Measurements from ENCODE around the gene TMEM126B. TPM values are rescaled to one million over a fixed set of nuclear protein-coding genes. Genes with fewer than 3 reads are reported as not detected.
"Not testable (repeated sequence)": the region's sequence is repeated elsewhere in the genome, so short reads cannot be mapped to it uniquely, and the experiment has no call there.

TMEM126B gene
- total RNA-seq, 2 experiments from 2014 or later: 51.6 to 61.2 TPM

DNA sequence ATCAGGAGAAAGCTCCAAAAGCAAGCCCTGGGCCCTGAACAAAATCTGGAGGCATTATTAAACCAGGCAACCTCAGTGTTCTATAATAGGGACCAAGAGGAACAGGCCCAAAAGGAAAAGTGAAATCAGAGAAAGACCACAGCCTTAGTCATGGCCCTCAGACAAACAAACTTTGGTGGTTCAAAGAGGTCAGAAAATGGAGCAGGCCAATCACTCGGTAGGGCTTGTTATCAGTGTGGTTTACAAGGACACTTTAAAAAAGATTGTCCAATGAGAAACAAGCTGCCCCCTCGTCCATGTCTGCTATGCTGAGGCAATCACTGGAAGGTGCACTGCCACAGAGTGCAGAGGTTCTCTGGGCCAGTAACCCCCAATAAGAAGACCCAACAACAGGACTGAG lies 19.1 kb upstream of the TMEM126B start:
- H3K4me3 Mint-ChIP-seq; H3K27me3 Mint-ChIP-seq; intact Hi-C loops (cut with micrococcal nuclease); ATAC-seq; H3K27ac Mint-ChIP-seq; H3K9me3 Mint-ChIP-seq; H3K36me3 Mint-ChIP-seq (ENCODE audit: low read depth); H3K4me1 Mint-ChIP-seq (ENCODE audit: low read depth): not testable (repeated sequence)
- CTCF ChIA-PET: interaction anchor here (0.6 to 1.6 kb wide), 3 partner anchors 9 to 61 kb away, joined by 3 to 4 read pairs (median 3); no protein-coding TSS in a partner anchor
- peak; percentile 19 for DNase-seq
- POLR2A ChIA-PET: interaction anchor here (0.6 kb wide), 1 partner anchor 367 kb away, joined by 4 read pairs; no protein-coding TSS in a partner anchor

DNA sequence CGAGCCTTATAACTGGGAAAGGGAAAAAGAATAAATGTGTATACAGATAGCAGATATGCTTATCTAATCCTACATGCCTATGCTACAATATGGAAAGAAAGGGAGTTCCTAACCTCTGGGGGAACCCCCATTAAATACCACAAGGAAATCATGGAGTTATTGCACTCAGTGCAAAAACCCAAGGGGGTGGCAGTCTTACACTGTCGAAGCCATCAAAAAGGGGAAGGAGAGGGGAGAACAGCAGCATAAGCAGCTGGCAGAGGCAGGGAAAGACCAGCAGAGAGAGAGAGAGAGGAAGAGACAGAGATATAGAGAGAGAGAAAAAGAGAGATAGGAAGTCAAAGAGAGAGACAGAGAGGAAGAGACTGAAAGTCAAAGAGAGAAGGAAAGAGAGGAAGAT lies 16.8 kb upstream of the TMEM126B start:
- not testable (repeated sequence) for ATAC-seq, H3K4me3 Mint-ChIP-seq, H3K27me3 Mint-ChIP-seq

DNA sequence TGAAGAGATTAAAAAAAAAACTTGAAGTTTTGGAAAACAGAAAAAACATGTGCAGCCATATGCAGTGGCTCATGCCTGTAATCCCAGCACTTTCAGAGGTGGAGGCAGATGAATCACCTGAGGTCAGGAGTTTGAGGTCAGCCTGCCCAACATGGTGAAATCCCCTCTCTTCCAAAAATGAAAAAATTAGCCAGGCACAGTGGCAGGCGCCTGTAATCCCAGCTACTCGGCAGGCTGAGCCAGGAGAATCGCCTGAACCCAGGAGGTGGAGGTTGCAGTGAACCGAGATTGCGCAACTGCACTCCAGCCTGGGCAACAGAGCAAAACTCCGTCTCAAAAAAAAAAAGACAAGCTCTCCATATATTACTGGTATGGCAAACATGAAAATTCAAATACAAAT lies 8.9 kb upstream of the TMEM126B start:
- no peaks in the 10 kb centered on the region for H3K27me3 Mint-ChIP-seq
- H3K27ac Mint-ChIP-seq: no peak overlapping the region
- TF ChIP-seq, protein P1, sequence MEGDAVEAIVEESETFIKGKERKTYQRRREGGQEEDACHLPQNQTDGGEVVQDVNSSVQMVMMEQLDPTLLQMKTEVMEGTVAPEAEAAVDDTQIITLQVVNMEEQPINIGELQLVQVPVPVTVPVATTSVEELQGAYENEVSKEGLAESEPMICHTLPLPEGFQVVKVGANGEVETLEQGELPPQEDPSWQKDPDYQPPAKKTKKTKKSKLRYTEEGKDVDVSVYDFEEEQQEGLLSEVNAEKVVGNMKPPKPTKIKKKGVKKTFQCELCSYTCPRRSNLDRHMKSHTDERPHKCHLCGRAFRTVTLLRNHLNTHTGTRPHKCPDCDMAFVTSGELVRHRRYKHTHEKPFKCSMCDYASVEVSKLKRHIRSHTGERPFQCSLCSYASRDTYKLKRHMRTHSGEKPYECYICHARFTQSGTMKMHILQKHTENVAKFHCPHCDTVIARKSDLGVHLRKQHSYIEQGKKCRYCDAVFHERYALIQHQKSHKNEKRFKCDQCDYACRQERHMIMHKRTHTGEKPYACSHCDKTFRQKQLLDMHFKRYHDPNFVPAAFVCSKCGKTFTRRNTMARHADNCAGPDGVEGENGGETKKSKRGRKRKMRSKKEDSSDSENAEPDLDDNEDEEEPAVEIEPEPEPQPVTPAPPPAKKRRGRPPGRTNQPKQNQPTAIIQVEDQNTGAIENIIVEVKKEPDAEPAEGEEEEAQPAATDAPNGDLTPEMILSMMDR (IDR thresholded peaks at IDR 0.05): no peak
- H3K4me3 Mint-ChIP-seq: no peak overlapping the region
- H3K4me1 Mint-ChIP-seq (ENCODE audit: low read depth): peaks cover 2% of the 10 kb centered on the region
- intact Hi-C loops (cut with micrococcal nuclease): no loop called here
- H3K36me3 Mint-ChIP-seq (ENCODE audit: low read depth): peaks cover 2% of the 10 kb centered on the region
- CTCF ChIA-PET: interaction anchor here (0.6 kb wide), 1 partner anchor 900 kb away, joined by 3 read pairs; no protein-coding TSS in a partner anchor
- DNase-seq (peak; percentile 12), ATAC-seq (no peak)
- POLR2A ChIA-PET: interaction anchor here (0.6 to 0.8 kb wide), 2 partner anchors 33 to 124 kb away, joined by 3 read pairs; no protein-coding TSS in a partner anchor
- no peaks in the 10 kb centered on the region for H3K9me3 Mint-ChIP-seq

More for the DNA sequence above, 16.8 kb upstream of the TMEM126B start:
- intact Hi-C loops (cut with micrococcal nuclease); H3K27ac Mint-ChIP-seq; H3K4me1 Mint-ChIP-seq (ENCODE audit: low read depth); H3K9me3 Mint-ChIP-seq; DNase-seq; H3K36me3 Mint-ChIP-seq (ENCODE audit: low read depth); POLR2A ChIA-PET; CTCF ChIA-PET: not testable (repeated sequence)

DNA sequence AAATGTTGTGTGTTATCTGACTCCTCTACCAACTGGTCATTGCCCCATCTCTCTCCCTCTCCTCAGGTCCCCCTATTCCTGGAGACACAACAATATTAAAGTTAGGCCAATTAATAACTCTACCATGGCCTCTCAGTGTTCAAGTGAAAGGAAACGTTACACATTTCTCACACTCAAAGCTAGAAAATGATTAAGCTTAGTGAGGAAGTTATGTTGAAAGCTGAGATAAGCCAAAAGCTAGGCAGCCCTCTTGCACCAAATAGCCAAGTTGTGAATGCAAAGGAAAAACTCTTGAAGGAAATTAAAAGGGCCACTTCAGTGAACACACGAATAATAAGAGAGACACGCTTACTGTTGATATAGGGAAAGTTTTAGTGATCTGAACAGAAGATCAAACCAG lies 8.1 kb upstream of the TMEM126B start:
- H3K9me3 Mint-ChIP-seq: no peaks in the 10 kb centered on the region
- TF ChIP-seq, protein P1 (IDR thresholded peaks at IDR 0.05): no peak
- peaks cover 5% of the 10 kb centered on the region for H3K4me1 Mint-ChIP-seq (ENCODE audit: low read depth)
- no peak for ATAC-seq
- H3K4me3 Mint-ChIP-seq: no peak overlapping the region
- POLR2A ChIA-PET: no interaction called here
- no peak overlapping the region for H3K27ac Mint-ChIP-seq
- CTCF ChIA-PET: interaction anchor here (0.8 to 1.0 kb wide), 2 partner anchors 24 to 28 kb away, joined by 3 read pairs; partner anchors contain the start of gene TMEM126A
- intact Hi-C loops (cut with micrococcal nuclease): no loop called here
- peaks cover 2% of the 10 kb centered on the region for H3K36me3 Mint-ChIP-seq (ENCODE audit: low read depth)
- no peak for DNase-seq
- H3K27me3 Mint-ChIP-seq: no peaks in the 10 kb centered on the region

DNA sequence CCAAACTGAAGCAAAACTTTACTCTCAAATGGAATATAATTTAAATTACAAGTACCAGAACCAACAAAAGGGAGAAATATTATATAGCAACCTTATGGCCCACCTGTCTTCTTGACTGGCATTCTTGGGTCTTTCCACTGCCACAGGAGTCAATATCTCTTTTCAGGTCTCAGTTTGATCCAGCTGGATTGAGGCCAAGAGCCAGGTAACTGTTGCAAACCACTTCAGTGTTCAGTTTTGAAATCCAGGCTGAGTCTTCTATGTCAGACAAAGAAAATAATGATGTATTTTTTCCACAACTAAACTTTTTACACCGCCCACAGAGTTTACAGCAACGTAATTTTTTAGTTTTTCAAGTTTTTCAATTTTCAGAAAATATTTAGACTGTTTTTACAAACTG lies 1.9 kb upstream of the TMEM126B start:
- CTCF ChIA-PET: interaction anchor here (1.6 kb wide), 1 partner anchor 21 kb away, joined by 5 read pairs; the partner anchor contains the start of gene TMEM126A
- TF ChIP-seq, protein P1 (IDR thresholded peaks at IDR 0.05): no peak
- peak overlapping the region; percentile 97 for H3K27ac Mint-ChIP-seq

More for the DNA sequence above, 1.9 kb upstream of the TMEM126B start:
- DNase-seq (peak; percentile 33), ATAC-seq (no peak)
- POLR2A ChIA-PET: interaction anchor here (0.9 to 2.9 kb wide), 3 partner anchors 22 to 37 kb away, joined by 4 to 33 read pairs (median 14); partner anchors contain the start of gene TMEM126A
- Mint-ChIP-seq H3K4me3 (peak overlapping the region; percentile 93), H3K4me1 (ENCODE audit: low read depth) (peaks cover 36% of the 10 kb centered on the region), H3K36me3 (ENCODE audit: low read depth) (peaks cover 12% of the 10 kb centered on the region), H3K9me3 (no peaks in the 10 kb centered on the region), H3K27me3 (no peaks in the 10 kb centered on the region)
- intact Hi-C loops (cut with micrococcal nuclease): loop anchor here (5.0 kb wide), 1 partner anchor 36 kb away; no protein-coding TSS in a partner anchor
